Karpas-422 (cell line): Measurements from ENCODE around the gene AIDA. TPM values are rescaled to one million over a fixed set of nuclear protein-coding genes. Genes with fewer than 3 reads are reported as not detected.

ENCODE experiments used
- DNase-seq: peaks from one replicate; pipeline ENCODE4 v3.0.0-alpha.2; 2015
- H2AFZ ChIP-seq: fragments of 200-600 bp; sonication (generic); 2 replicates; pipeline ENCODE4 v1.6.1; 2014; ENCODE audit warnings: antibody characterized with exemption, low read length, mixed read lengths
- H3K27ac ChIP-seq: fragments of 200-600 bp; sonication (generic); 2 replicates; pipeline ENCODE4 v1.5.1; 2014; ENCODE audit warnings: mild to moderate bottlenecking, low read length, moderate library complexity
- H3K27me3 ChIP-seq: fragments of 200-600 bp; sonication (generic); 2 replicates; pipeline ENCODE4 v1.6.1; 2014; ENCODE audit warnings: low read length, mixed read lengths
- H3K36me3 ChIP-seq: fragments of 200-600 bp; sonication (generic); 2 replicates; pipeline ENCODE4 v1.6.1; 2014; ENCODE audit warnings: low read length, mixed read lengths; ENCODE audit not compliant: insufficient read depth
- H3K4me1 ChIP-seq: fragments of 200-600 bp; sonication (generic); 2 replicates; pipeline ENCODE4 v1.6.1; 2014; ENCODE audit warnings: mild to moderate bottlenecking, low read length, mixed read lengths
- H3K4me2 ChIP-seq: fragments of 200-600 bp; sonication (generic); 2 replicates; pipeline ENCODE4 v1.6.1; 2014; ENCODE audit warnings: low read length, low read depth, mild to moderate bottlenecking; ENCODE audit not compliant: poor library complexity, severe bottlenecking
- H3K4me3 ChIP-seq: fragments of 200-600 bp; sonication (generic); 2 replicates; pipeline ENCODE4 v1.5.1; 2014; ENCODE audit warnings: mild to moderate bottlenecking, antibody characterized with exemption, low read length, mixed read lengths
- H3K79me2 ChIP-seq: fragments of 200-600 bp; sonication (generic); 2 replicates; pipeline ENCODE4 v1.6.1; 2014; ENCODE audit warnings: mild to moderate bottlenecking, low read length, mixed read lengths
- H3K9ac ChIP-seq: fragments of 200-600 bp; sonication (generic); 2 replicates; pipeline ENCODE4 v1.6.0; 2014; ENCODE audit warnings: low read length
- H3K9me2 ChIP-seq: fragments of 200-600 bp; sonication (generic), shearing (Covaris generic); replicated peaks from 2 replicates; pipeline ENCODE4 v1.6.0; 2014; ENCODE audit warnings: mild to moderate bottlenecking, low read length, moderate library complexity; ENCODE audit not compliant: insufficient read depth
- H3K9me3 ChIP-seq: fragments of 300-700, 200-600 bp; sonication (generic); 2 replicates; pipeline ENCODE4 v1.6.1; 2014; ENCODE audit warnings: low read length, mixed read lengths
- H4K20me1 ChIP-seq: fragments of 200-600 bp; sonication (generic); 2 replicates; pipeline ENCODE4 v1.6.1; 2014; ENCODE audit warnings: mild to moderate bottlenecking, antibody characterized with exemption, low read length, low read depth; ENCODE audit not compliant: insufficient read depth
- total RNA-seq: library from RNA; depleted of rRNA; stranded (reverse); fragments of >200 nt; shearing (Covaris generic); gene quantifications from 2 replicates; pipeline ENCODE4 v1.2.3, GENCODE V29; 2014; ENCODE audit warnings: low replicate concordance

The AIDA gene
- total RNA-seq, 1 experiment from 2014 or later = 26.4 TPM

GRCh38 chr1:222653178-222653827, 59.0 kb downstream of the AIDA start:
- DNase-seq = no peak
- H3K36me3 ChIP-seq = peaks cover 81% of the 10 kb centered on the region

GRCh38 chr1:222652676-222653075, 59.6 kb downstream of the AIDA start:
- H3K4me2 ChIP-seq = no peak overlapping the region
- H3K9me2 ChIP-seq = no peaks in the 10 kb centered on the region
- H3K36me3 ChIP-seq = peaks cover 75% of the 10 kb centered on the region
- no peak overlapping the region for H2AFZ ChIP-seq
- H3K27me3 ChIP-seq = no peaks in the 10 kb centered on the region
- no peaks in the 10 kb centered on the region; the same call in 1 of the 2 replicates for H3K4me1 ChIP-seq
- H4K20me1 ChIP-seq = no peaks in the 10 kb centered on the region
- no peak overlapping the region for H3K9ac ChIP-seq
- no peak overlapping the region for H3K4me3 ChIP-seq
- no peaks in the 10 kb centered on the region for H3K9me3 ChIP-seq
- no peak overlapping the region for H3K27ac ChIP-seq
- H3K79me2 ChIP-seq = peaks cover 12% of the 10 kb centered on the region; the same call in 1 of the 2 replicates
- no peak for DNase-seq

More at GRCh38 chr1:222653178-222653827, 59.0 kb downstream of the AIDA start:
- H3K9me3 ChIP-seq = no peaks in the 10 kb centered on the region
- H3K27me3 ChIP-seq = no peaks in the 10 kb centered on the region
- no peaks in the 10 kb centered on the region; the same call in 1 of the 2 replicates for H3K4me1 ChIP-seq
- H4K20me1 ChIP-seq = no peaks in the 10 kb centered on the region
- no peak overlapping the region for H3K4me3 ChIP-seq
- H3K27ac ChIP-seq = no peak overlapping the region
- no peaks in the 10 kb centered on the region for H3K9me2 ChIP-seq
- H2AFZ ChIP-seq = no peak overlapping the region
- H3K79me2 ChIP-seq = peaks cover 12% of the 10 kb centered on the region; the same call in 1 of the 2 replicates
- no peak overlapping the region for H3K9ac ChIP-seq
- no peak overlapping the region for H3K4me2 ChIP-seq

GRCh38 chr1:222644636-222644980, 67.7 kb downstream of the AIDA start:
- no peaks in the 10 kb centered on the region for H3K9me2 ChIP-seq
- H4K20me1 ChIP-seq = no peaks in the 10 kb centered on the region
- peak overlapping the region; percentile 85 for H3K4me2 ChIP-seq
- DNase-seq = peak; percentile 47
- no peaks in the 10 kb centered on the region for H3K27me3 ChIP-seq
- peaks cover 53% of the 10 kb centered on the region for H3K79me2 ChIP-seq
- peak overlapping the region; percentile 29; the same call in 1 of the 2 replicates for H2AFZ ChIP-seq
- H3K4me3 ChIP-seq = peak overlapping the region; percentile 97
- H3K36me3 ChIP-seq = peaks cover 26% of the 10 kb centered on the region; the same call in 1 of the 2 replicates
- H3K9ac ChIP-seq = peak overlapping the region; percentile 87
- H3K27ac ChIP-seq = peak overlapping the region; percentile 25; the same call in 1 of the 2 replicates
- peaks cover 27% of the 10 kb centered on the region for H3K4me1 ChIP-seq
- no peaks in the 10 kb centered on the region for H3K9me3 ChIP-seq

GRCh38 chr1:222643938-222644635, 68.2 kb downstream of the AIDA start:
- Histone ChIP-seq H3K27me3 (no peaks in the 10 kb centered on the region), H3K4me1 (peaks cover 27% of the 10 kb centered on the region), H3K36me3 (peaks cover 31% of the 10 kb centered on the region; the same call in 1 of the 2 replicates), H3K9me3 (no peaks in the 10 kb centered on the region), H3K9me2 (no peaks in the 10 kb centered on the region), H3K79me2 (peaks cover 53% of the 10 kb centered on the region), H3K4me3 (peak overlapping the region; percentile 97), H4K20me1 (no peaks in the 10 kb centered on the region), H2AFZ (peak overlapping the region; percentile 44; the same call in 1 of the 2 replicates), H3K27ac (peak overlapping the region; percentile 54), H3K9ac (peak overlapping the region; percentile 87), H3K4me2 (peak overlapping the region; percentile 85)
- DNase-seq = peak; percentile 100

GRCh38 chr1:222643606-222643937, 68.7 kb downstream of the AIDA start:
- Histone ChIP-seq H3K4me1 (peaks cover 27% of the 10 kb centered on the region), H3K27me3 (no peaks in the 10 kb centered on the region), H3K36me3 (peaks cover 31% of the 10 kb centered on the region; the same call in 1 of the 2 replicates), H2AFZ (peak overlapping the region; percentile 44; the same call in 1 of the 2 replicates), H3K27ac (peak overlapping the region; percentile 54), H3K4me2 (peak overlapping the region; percentile 85), H3K9ac (peak overlapping the region; percentile 87), H4K20me1 (no peaks in the 10 kb centered on the region), H3K79me2 (peaks cover 53% of the 10 kb centered on the region), H3K4me3 (peak overlapping the region; percentile 97), H3K9me3 (no peaks in the 10 kb centered on the region), H3K9me2 (no peaks in the 10 kb centered on the region)
- DNase-seq = no peak

- Histone ChIP-seq H3K4me3 (no peak overlapping the region), H3K36me3 (peaks cover 39% of the 10 kb centered on the region; the same call in 1 of the 2 replicates), H3K27ac (no peak overlapping the region), H3K9me3 (no peaks in the 10 kb centered on the region), H3K27me3 (no peaks in the 10 kb centered on the region), H3K9ac (no peak overlapping the region), H3K4me1 (peaks cover 27% of the 10 kb centered on the region), H3K4me2 (peak overlapping the region; percentile 85), H3K79me2 (peaks cover 58% of the 10 kb centered on the region), H2AFZ (no peak overlapping the region), H3K9me2 (no peaks in the 10 kb centered on the region), H4K20me1 (no peaks in the 10 kb centered on the region)
- DNase-seq = no peak
Measured at GRCh38 chr1:222642468-222642867, 69.8 kb downstream of the AIDA start.

- Histone ChIP-seq H3K79me2 (peaks cover 55% of the 10 kb centered on the region), H3K9ac (no peak overlapping the region), H3K4me1 (peaks cover 27% of the 10 kb centered on the region), H2AFZ (no peak overlapping the region), H4K20me1 (no peaks in the 10 kb centered on the region), H3K27me3 (no peaks in the 10 kb centered on the region), H3K4me3 (no peak overlapping the region), H3K36me3 (peaks cover 37% of the 10 kb centered on the region; the same call in 1 of the 2 replicates), H3K9me2 (no peaks in the 10 kb centered on the region), H3K27ac (no peak overlapping the region), H3K4me2 (no peak overlapping the region), H3K9me3 (no peaks in the 10 kb centered on the region)
- DNase-seq = no peak
Measured at GRCh38 chr1:222641269-222641948, 70.9 kb downstream of the AIDA start.
